GM18499 (cell line): ENCODE measurements around the gene MRPS23.

ENCODE experiments used
- ATAC-seq: cut with Tn5 transposase; IDR thresholded peaks from one replicate; pipeline ENCODE4 v1.9.1; 2021; ENCODE audit warnings: moderate number of reproducible peaks; ENCODE audit not compliant: insufficient read depth, unreplicated experiment

MRPS23 gene

DNA sequence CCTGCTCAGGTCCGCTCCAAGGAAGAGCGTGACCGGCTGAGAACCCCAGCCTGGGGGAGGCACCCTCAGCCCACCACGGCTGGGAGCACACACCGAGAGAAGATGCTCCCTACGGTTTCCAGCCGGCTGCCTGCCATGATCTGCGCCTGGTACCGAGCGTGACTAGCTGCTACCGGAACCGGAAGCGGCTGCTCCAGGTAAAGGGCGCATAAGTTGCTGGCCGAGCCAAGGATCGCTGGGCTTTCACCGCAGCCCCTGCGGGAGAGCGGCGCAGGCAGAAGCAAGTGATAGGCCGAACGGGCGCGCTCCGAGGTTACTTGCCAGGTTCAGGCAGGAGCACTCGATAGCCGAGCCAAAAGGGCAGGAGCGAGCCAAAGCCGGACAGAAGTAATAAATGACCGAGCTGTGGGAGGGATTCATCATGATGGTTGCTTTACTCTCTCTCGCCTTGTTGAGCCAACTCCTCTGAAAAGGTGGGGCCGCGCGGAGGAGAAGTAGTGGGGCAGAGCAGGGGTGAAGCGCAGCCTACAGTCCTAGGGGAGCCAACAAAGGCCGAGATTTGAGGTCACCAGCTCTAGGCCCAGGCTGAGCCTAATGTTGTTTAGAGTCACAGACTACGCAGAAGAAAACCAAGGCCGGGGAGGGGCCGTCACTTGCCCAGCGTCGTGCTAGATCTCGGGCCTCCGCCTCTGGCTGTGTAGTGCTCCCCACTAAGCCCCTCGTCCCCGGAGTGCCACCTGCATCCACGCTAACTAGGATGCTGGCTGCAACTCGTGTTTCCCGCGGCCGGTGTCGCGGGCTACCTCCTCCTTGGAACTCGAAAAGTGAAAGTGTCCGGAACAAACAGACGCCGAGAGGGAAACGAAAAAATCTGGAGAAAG lies at the start of gene MRPS23:
TSS of gene MRPS23 (minus strand) at position 171 of the 881 bp plus-strand sequence. CDS start at position 137, 34 bp downstream.
- peak; percentile 88 for ATAC-seq

DNA sequence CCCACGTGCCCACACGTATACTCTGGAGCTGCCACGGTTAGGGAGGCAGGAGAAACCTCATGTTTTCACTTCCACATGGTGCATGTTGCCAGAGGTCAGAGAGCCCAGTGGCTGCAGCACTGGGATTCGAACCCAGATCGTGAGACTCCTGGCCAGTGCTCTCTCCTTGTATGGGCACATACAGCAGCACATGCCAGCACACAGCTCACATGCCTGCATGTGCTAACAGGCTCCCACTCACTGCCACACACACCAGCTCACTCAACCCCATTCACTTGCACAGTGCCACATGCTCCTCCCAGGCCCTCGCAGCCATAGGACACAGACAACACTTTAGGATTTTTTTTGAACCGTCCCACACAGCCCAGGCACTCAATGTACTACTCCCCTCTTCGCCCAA lies 49.5 kb upstream of the MRPS23 start:
- ATAC-seq = no peak

GRCh38 chr17:57898487-57899311 lies 48.9 kb upstream of the MRPS23 start:
- ATAC-seq = no peak

- ATAC-seq = no peak
Observed at GRCh38 chr17:57895382-57896060, 45.7 kb upstream of the MRPS23 start.

- ATAC-seq = no peak
Observed at GRCh38 chr17:57894848-57895247, 45.0 kb upstream of the MRPS23 start.

GRCh38 chr17:57892820-57893595 lies 43.2 kb upstream of the MRPS23 start:
- ATAC-seq = no peak

DNA sequence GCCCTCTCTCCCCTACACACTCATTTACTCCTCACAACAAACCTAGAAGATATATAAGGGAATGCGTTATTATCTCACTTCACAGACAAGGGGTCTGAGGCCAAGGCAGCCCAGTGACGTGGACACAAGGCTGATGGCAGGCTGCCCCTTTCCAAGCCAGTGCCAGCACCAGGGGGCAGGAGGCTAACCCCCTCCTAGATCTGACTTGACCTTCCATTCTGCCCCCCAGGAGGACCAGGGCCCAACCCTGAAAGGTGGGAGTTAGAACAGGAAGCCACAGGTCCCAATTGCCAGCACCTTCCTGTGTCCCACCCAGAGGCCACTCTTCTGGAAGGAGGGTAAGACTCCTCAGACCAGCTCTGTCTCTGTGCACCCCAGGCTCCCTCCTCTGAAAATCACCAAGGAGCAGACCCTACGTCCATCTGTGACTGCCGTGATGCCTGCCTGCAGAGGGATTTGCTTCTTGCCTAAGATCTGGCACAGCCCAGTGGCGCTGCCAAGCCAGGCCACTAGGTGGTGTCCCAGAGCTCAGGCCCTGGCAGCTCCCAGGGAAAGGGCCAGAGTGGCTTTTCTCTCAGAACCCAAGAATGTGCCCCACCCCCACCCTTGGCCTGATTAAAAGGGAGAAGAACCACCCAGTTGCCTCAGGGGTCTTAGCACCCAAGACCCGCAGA lies 42.4 kb upstream of the MRPS23 start:
- ATAC-seq = no peak

- no peak for ATAC-seq
Observed at GRCh38 chr17:57890857-57891232, 41.0 kb upstream of the MRPS23 start.

DNA sequence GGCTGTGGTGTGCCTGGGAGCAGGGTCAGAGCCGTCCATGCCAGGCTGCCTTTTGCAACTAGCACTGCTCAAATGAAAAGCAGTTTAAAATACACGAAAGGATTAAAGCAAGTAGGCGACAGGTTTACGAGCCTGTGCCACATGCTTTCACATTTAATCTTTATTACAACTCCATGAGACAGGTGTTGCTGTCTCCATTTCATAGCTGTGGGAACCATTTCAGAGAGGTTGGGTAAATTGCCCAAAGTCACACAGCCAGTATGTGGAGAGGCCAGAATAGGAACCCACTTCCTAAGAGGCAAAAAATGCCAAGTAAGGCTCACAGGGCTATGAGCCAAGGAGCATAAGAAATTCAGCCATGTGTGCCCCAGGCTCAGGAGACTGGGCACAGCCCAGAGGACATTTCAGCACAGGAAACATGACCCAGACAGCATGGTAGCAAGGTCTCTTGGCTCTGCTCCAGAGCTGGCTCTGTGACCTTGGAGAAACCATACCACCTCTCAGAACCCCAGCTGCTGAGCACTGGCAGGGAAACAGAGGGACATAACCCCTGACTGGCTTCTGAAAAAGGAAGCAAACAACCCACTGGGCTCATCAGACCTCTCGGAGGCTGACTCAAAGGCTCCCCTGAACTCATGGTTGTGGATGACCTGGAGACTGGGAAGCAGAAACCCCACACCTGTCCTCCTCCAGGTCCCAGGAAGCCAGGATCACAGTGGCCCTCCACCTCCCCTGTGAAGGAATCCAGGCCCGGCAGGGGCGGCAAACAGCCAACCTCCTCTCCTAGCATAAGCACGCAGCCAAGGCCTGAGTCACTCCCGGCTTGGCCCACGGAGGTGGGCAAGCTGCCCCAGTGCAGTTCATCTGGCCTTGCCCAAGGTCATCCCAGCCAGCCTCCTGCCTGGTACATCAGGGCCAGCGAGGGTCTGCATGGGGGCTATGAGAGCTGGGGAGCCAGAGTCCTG lies 40.3 kb upstream of the MRPS23 start:
- no peak for ATAC-seq

- ATAC-seq = no peak
Observed at GRCh38 chr17:57889252-57889651, 39.4 kb upstream of the MRPS23 start.

DNA sequence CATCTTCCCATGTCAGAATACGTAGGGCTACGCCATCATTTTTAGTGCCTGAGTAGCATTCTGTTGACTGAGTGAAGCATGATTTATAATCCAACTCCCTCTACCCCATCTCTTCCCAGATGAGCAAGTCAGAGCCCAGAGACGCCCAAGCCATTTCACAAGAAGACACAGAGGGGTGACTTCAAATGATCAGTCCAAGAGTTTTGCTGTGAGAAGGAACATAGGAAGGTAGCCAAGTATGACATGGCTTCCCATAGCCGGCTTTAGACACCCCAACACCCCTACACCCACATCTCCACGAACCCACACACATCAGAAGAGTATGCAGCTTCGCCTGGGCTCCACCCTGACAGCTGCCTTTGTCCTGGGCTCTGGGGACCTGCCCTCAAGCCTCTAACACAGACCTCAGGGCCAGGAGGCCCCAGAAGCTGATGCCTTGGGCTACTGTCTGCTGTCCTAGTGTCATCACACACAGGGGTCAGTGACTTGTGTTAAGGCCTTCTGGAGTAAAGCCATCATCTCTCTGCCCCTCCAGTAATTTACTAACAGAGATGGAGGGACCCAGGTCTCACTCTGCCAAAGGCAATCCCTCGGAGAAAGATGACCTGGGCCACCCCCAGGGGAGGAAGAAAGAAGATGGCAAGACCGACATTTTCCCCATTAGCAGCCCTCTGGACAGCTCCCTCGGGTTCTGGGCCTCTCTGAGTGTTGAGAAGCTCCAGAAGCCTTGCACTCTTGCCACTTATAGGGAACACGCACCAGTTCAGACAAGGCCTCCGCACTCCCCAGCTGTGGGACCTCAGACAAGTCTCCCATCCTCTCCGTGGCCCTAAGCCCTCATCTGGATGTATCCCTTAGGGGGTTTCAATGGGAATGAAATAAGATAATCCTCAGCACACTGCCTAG lies 38.7 kb upstream of the MRPS23 start:
- no peak for ATAC-seq

DNA sequence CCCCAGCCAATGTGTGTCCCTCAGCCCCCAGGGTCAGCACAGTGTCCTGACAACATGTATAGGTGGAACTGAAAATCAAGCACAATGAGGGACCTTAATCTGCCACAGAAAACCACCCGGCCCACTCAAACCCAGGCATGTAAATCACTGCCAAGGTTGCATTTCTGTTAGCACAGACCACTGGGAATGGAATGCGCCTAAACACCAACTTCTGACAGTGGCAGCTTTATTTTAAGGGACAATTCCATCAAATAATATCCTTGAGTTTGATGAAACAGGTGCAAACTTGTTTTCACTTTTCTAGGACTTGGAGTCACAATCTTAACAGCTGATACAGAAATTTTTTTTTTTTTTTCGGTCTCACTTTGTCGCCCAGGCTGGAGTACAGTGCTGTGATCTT lies 37.3 kb upstream of the MRPS23 start:
- ATAC-seq = no peak

GRCh38 chr17:57886020-57886419 lies 36.2 kb upstream of the MRPS23 start:
- no peak for ATAC-seq

DNA sequence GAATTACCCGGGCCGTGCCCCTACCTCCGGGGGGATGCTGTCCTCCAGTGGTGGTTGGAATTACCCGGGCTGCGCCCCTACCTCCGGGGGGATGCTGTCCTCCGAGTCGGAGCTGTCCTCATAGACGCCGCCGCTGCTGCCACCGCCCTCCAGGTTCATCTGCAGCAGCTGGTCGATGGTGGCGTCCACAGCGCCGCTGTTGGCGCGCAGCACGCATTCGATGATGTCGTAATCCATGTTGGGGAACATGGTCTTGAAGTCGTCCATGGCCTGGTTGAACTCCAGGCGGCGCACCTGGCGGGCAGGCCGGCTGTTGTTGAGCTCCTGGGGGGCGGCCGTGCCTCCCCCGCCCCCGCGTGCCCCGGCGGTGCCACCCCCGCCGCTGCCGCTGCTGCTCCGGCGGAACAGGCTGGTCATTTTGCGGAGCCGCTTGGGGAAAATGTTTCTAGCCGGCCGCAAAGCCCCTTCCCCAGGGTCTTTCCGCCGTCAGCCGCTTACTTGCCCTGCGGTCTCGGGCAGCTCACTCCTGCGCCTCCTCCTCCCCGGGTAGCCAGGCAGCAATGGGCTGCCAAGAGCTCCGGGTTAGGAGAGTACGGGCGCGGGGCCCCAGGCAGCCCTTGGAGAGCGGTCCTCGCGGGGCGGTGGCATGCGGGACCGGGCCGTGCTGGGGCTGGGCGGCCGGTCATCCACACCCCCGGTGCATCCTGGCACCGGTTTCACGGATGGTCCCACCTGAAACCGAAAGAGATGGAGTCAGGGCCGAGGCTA lies 35.5 kb upstream of the MRPS23 start:
- ATAC-seq = no peak

GRCh38 chr17:57881783-57882351 lies 32.0 kb upstream of the MRPS23 start:
- ATAC-seq = no peak

GRCh38 chr17:57881143-57881542 lies 31.3 kb upstream of the MRPS23 start:
- no peak for ATAC-seq
